ENCODE data around the gene HLA-DMB. TPM values are rescaled to one million over a fixed set of nuclear protein-coding genes. Genes with fewer than 3 reads are reported as not detected.

Gene HLA-DMB
- total and polyA plus RNA-seq, 4 donors = 2.8 to 13.1 (median 7.7) TPM

DNA sequence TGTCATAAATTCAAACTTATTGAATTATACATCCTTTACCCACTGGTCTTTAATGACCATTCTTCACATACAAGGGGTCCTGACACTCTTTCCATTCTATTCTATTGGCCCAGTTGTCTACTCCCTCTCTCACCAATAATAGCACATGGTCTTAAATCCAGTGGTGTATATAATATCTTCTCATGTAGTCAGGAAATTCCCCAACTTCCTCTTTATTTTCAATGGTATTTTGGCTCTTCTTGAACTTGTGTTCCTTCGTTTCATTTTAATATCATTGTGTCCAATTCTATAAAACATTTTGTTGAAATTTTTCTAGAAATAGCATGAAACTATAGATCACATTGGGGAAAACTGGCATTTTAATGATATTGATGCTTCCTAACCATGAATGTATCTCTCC lies 50.0 kb downstream of the HLA-DMB start (continued):
- TF ChIP-seq, protein P1, sequence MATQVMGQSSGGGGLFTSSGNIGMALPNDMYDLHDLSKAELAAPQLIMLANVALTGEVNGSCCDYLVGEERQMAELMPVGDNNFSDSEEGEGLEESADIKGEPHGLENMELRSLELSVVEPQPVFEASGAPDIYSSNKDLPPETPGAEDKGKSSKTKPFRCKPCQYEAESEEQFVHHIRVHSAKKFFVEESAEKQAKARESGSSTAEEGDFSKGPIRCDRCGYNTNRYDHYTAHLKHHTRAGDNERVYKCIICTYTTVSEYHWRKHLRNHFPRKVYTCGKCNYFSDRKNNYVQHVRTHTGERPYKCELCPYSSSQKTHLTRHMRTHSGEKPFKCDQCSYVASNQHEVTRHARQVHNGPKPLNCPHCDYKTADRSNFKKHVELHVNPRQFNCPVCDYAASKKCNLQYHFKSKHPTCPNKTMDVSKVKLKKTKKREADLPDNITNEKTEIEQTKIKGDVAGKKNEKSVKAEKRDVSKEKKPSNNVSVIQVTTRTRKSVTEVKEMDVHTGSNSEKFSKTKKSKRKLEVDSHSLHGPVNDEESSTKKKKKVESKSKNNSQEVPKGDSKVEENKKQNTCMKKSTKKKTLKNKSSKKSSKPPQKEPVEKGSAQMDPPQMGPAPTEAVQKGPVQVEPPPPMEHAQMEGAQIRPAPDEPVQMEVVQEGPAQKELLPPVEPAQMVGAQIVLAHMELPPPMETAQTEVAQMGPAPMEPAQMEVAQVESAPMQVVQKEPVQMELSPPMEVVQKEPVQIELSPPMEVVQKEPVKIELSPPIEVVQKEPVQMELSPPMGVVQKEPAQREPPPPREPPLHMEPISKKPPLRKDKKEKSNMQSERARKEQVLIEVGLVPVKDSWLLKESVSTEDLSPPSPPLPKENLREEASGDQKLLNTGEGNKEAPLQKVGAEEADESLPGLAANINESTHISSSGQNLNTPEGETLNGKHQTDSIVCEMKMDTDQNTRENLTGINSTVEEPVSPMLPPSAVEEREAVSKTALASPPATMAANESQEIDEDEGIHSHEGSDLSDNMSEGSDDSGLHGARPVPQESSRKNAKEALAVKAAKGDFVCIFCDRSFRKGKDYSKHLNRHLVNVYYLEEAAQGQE (IDR thresholded peaks at IDR 0.05) = no peak
- TF ChIP-seq GABPA (IDR thresholded peaks at IDR 0.05 in 1 of 2, conservative IDR thresholded peaks at IDR 0.05 in 1 of 2) (no peak), ATF3 (IDR thresholded peaks at IDR 0.05) (no peak)

DNA sequence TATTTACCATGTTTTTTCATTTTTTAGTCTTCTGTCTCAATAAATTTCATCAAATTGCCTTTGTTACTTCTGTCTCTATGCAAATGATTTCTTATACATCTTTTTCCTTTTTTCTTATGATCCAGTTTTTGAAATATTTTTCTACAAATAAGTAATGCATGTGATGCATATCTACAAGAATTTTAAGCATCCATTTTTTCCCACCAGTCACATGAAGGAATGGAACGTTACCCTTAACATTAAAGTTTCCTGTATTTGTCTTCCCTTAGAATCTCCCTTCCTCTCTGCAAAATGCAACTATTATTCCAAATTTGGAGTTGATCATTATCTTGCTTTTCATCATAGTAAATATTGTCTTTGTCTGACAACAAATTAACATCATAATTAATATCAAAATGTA lies 51.3 kb downstream of the HLA-DMB start:
- H3K36me3 ChIP-seq (ENCODE audit: control insufficient read depth in 4 of 4, insufficient read depth in 3 of 4, low read depth in 1 of 4, low read length in 3 of 4) = no peaks in the 10 kb centered on the region
- TF ChIP-seq TAF1 (conservative IDR thresholded peaks at IDR 0.05) (no peak), ATF3 (IDR thresholded peaks at IDR 0.05) (no peak), RAD21 (IDR thresholded peaks at IDR 0.05) (no peak), NR2F2 (IDR thresholded peaks at IDR 0.05) (no peak), YY1 (IDR thresholded peaks at IDR 0.05) (no peak), MAX (IDR thresholded peaks at IDR 0.05) (no peak), SP1 (IDR thresholded peaks at IDR 0.05) (no peak), FOXA2 (IDR thresholded peaks at IDR 0.05) (no peak), RXRA (IDR thresholded peaks at IDR 0.05) (no peak), ZBTB33 (IDR thresholded peaks at IDR 0.05) (no peak), FOXA1 (IDR thresholded peaks at IDR 0.05) (no peak), CTCF (IDR thresholded peaks at IDR 0.05; ENCODE audit: low read depth, low read length, missing input control) (no peak), JUND (IDR thresholded peaks at IDR 0.05) (no peak)
- DNase-seq (ENCODE audit: low spot score) = no peak
- H3K9me3 ChIP-seq (ENCODE audit: control insufficient read depth in 4 of 4, low read length in 3 of 4) = no peaks in the 10 kb centered on the region
- no peaks in the 10 kb centered on the region for H3K27me3 ChIP-seq (ENCODE audit: control insufficient read depth in 4 of 4, insufficient read depth in 4 of 4, low read length in 3 of 4)
- no peak overlapping the region for H3K27ac ChIP-seq (ENCODE audit: low read depth in 1 of 2, low read length in 2 of 2)
- WGBS = 37% methylated on average over 1 of the region's 1 CpG
- H3K9ac ChIP-seq (ENCODE audit: low read depth in 1 of 2, low read length in 2 of 2) = no peak overlapping the region
- no peak overlapping the region for H3K4me3 ChIP-seq (ENCODE audit: low read depth in 1 of 3, low read length in 3 of 3)
- H3K4me1 ChIP-seq (ENCODE audit: control insufficient read depth in 4 of 4, insufficient read depth in 4 of 4, low read length in 3 of 4) = peaks cover 0 to 6% (median 5%) of the 10 kb centered on the region in 4 donors

Measured in liver (tissue), 9 donors.